ENCODE results near the gene GIPR. TPM values are rescaled to one million over a fixed set of nuclear protein-coding genes. Genes with fewer than 3 reads are reported as not detected.

The GIPR gene
- total and polyA plus RNA-seq, 2 experiments from 2014 or later, result 12.8 to 23.6 TPM

DNA sequence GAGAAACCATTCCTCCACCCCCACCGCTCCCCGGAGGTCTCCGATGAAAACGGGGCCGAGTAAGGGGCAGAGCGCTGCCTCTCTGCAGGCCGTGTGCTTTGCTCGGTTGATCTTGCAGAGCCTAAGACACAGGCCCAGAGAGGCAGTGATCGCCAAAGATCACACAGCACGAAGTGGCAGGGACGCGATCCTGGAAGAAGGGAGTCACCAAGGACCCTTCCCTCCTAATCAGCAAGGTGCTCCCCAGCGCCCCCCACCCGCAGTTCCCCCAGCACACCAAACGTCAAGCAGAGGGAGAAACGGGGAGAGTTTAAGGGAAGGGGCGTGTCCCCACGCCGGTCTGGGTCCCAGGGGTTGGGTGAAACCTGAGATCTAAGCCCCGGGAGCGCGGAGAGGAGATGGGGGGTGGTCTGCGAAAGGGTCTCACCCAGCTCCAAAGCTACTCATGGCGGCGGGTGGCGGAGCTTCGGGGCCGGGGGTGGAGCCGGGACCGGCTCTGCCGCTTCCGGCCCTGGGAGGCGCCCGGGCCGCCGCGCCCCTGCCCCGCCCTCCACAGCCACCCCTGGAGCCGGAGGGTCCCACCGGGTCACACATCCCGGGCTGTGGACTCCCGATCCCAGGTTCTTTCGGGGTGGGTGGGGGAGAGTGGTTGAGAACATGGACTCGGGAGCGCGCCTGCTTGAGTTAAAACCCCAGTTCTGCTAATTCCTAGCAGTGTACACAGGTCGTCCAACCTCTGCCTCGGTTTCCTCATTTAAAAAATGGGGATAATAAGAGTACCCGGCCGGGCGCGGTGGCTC, 28.9 kb upstream of the GIPR start, which contains the start of gene EML2:
Gene EML2, minus strand, starts transcription at position 468 of the 800 bp plus-strand sequence. Its CDS starts 21 bp downstream, at position 447.
- Histone ChIP-seq H3K27me3 (no peaks in the 10 kb centered on the region), H3K4me1 (ENCODE audit: low read depth) (peaks cover 9% of the 10 kb centered on the region), H3K36me3 (no peaks in the 10 kb centered on the region), H3K27ac (no peak within 1 kb of the TSS), H3K4me3 (peak within 1 kb of the TSS; percentile 28), H3K9me3 (ENCODE audit: low read depth) (no peaks in the 10 kb centered on the region)
- TF ChIP-seq, protein P1, sequence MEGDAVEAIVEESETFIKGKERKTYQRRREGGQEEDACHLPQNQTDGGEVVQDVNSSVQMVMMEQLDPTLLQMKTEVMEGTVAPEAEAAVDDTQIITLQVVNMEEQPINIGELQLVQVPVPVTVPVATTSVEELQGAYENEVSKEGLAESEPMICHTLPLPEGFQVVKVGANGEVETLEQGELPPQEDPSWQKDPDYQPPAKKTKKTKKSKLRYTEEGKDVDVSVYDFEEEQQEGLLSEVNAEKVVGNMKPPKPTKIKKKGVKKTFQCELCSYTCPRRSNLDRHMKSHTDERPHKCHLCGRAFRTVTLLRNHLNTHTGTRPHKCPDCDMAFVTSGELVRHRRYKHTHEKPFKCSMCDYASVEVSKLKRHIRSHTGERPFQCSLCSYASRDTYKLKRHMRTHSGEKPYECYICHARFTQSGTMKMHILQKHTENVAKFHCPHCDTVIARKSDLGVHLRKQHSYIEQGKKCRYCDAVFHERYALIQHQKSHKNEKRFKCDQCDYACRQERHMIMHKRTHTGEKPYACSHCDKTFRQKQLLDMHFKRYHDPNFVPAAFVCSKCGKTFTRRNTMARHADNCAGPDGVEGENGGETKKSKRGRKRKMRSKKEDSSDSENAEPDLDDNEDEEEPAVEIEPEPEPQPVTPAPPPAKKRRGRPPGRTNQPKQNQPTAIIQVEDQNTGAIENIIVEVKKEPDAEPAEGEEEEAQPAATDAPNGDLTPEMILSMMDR (IDR thresholded peaks at IDR 0.05; ENCODE audit: low read depth, low read length), result peak; percentile 28
- peak; percentile 40 to 85 for DNase-seq (ENCODE audit: low read depth in 1 of 2, low spot score in 1 of 2)

DNA sequence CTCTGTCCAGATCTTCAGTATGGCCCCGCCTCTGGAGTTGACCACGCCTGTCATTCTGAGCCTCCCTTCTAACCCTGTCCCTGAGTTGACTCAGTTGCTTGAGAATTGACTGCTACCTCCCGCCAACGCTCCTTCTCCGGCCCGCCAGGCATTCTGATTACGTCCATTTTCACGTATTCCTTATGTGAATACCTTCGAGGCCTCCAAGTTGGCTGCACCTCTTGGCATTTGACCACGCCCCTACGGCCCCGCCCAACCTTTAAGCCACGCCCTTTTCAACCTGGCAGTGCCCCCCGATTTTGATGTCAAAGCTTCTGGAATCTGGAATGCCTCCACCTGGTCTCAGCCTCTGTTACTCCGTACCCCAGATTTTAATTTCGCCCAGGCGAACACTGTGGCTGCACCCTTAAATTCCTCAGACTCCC, 27.2 kb upstream of the GIPR start:
- Histone ChIP-seq H3K4me3 (no peak overlapping the region), H3K27me3 (no peaks in the 10 kb centered on the region), H3K4me1 (ENCODE audit: low read depth) (peaks cover 9% of the 10 kb centered on the region), H3K27ac (no peak overlapping the region), H3K9me3 (ENCODE audit: low read depth) (no peaks in the 10 kb centered on the region), H3K36me3 (no peaks in the 10 kb centered on the region)
- DNase-seq (ENCODE audit: low read depth in 1 of 2, low spot score in 1 of 2), result peak in 1 of 2 donors; percentile 46
- TF ChIP-seq, protein P1 (IDR thresholded peaks at IDR 0.05; ENCODE audit: low read depth, low read length), result no peak

GRCh38 chr19:45641274-45642105, 26.5 kb upstream of the GIPR start:
- TF ChIP-seq, protein P1 (IDR thresholded peaks at IDR 0.05; ENCODE audit: low read depth, low read length), result no peak
- no peaks in the 10 kb centered on the region for H3K9me3 ChIP-seq (ENCODE audit: low read depth)
- H3K27me3 ChIP-seq, result no peaks in the 10 kb centered on the region
- peaks cover 9% of the 10 kb centered on the region for H3K4me1 ChIP-seq (ENCODE audit: low read depth)
- no peaks in the 10 kb centered on the region for H3K36me3 ChIP-seq
- H3K4me3 ChIP-seq, result peak overlapping the region; percentile 16
- peak; percentile 79 to 93 for DNase-seq (ENCODE audit: low read depth in 1 of 2, low spot score in 1 of 2)
- peak overlapping the region; percentile 65 for H3K27ac ChIP-seq

DNA sequence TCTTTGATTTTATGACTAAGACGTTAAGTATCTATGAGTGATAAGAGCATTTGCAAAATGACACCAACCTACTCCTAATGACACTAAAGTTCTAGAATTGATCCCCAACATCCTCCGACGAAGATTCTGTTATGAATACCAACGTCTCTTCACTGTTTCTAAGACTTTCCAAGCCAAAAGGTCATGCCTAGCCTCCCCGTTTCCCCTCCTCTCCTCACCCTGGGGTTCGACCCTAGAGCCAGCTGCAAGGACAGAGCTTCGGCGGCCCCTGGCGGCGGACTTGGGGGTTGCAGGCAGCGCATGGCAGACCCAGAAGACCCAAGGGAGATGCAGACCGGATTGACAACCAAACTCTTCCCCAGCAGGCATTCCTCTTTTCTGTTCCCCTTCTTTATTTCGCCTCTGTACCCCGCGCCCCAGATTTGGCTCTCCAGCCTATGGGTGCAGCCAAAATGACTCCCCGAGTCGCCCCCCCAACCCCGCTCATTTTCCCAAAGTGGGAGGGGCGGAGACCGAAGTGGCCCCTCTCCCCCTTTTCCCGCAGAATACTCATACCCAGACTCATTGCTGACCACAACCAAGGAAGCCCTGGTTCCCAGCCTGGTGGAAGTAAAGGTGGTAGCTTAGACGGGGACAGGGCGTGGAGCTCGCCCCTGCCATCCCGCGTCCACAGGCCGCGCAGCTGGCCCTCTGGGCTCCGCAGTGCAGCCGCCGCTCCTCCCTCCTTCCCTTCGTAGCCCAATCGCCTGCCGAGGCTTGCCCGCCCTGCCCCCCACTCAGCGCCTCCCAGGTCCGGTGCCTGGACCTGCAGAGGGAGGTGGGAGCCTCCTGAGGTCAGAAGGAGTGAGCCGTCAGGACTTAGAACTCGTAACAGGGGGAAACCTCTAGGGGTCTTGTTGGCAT, 24.7 kb upstream of the GIPR start:
- H3K27me3 ChIP-seq, result no peaks in the 10 kb centered on the region
- H3K36me3 ChIP-seq, result no peaks in the 10 kb centered on the region
- H3K4me1 ChIP-seq (ENCODE audit: low read depth), result peaks cover 4% of the 10 kb centered on the region
- peak; percentile 88 to 89 for DNase-seq (ENCODE audit: low read depth in 1 of 2, low spot score in 1 of 2)
- peak overlapping the region; percentile 40 for H3K4me3 ChIP-seq
- TF ChIP-seq, protein P1 (IDR thresholded peaks at IDR 0.05; ENCODE audit: low read depth, low read length), result peak; percentile 99
- H3K27ac ChIP-seq, result no peak overlapping the region
- H3K9me3 ChIP-seq (ENCODE audit: low read depth), result no peaks in the 10 kb centered on the region
